IPS DF 4.7 (cell line): ENCODE results near the gene CRELD2.

Experiments used
- DNase-seq: peaks from one replicate; pipeline ENCODE4 v3.0.0-alpha.2; 2013; ENCODE audit warnings: low spot score; ENCODE audit errors: extremely low read depth

CRELD2 gene

DNA sequence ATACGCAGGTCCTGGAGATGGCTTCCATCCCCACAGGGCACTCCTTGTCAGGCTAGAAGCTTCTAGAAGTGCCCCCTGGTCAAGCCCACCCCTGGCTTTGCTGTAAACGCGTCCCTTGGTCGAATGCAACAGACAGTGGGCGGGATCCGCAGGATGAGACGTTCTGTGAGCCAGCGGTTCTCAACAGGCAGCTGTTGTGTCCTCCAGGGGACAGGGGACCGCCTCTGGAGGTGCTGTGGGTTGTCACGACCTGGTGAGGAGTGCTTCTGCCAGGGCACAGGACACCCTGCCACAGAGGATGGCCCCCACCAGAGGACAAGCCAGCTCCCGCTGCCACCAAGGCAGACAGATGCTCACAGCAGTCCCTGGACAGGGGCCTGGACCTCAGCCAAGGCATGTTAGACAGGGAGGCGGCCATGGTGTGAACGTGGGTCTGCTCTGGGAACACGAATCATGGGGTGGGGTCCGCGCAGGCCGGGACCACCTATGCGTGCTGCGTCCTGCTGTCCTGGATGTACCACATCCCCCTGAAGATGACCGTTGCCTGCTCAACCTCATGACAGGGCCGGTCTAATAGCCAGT is 11.7 kb downstream of the CRELD2 start:
- no peak for DNase-seq

DNA sequence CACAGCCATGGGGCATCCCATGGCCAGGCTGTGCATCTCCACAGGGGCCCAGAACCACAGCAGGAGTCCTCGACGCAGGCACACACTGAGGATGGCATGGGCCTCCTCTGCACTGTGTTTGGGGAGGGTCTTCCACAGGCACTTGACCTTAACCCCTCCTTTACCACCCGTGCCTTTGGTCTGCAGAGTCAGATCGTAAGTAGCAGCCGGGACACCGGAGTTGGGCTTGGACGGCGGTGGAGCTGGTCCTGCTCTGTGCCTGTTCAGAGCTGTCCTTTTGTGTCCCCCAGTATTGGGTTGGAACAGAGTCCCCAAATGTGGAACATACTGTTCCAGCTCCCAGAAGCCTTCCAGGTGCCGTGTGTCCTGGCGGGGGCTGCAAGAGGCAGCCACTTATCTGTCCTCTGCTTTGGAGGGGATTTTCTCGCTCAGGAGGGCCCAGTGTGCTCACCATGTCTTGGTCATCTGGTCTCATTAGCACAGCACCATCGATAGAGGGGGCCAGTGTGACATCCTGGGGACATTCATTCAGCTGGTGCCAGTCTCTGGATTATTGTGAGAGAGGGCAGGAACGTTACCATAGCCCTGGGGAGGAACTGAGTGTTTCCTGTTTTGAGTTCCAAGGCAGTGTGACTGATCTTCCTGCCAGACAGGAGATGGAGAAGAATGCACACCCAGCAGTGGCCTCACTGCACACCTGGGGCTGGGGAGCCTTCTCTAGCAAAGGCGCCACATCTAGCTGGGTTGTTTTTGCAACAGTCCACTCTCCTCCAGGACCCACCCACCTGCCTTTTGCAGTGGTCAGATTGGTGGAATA is 12.4 kb downstream of the CRELD2 start:
- no peak for DNase-seq

DNA sequence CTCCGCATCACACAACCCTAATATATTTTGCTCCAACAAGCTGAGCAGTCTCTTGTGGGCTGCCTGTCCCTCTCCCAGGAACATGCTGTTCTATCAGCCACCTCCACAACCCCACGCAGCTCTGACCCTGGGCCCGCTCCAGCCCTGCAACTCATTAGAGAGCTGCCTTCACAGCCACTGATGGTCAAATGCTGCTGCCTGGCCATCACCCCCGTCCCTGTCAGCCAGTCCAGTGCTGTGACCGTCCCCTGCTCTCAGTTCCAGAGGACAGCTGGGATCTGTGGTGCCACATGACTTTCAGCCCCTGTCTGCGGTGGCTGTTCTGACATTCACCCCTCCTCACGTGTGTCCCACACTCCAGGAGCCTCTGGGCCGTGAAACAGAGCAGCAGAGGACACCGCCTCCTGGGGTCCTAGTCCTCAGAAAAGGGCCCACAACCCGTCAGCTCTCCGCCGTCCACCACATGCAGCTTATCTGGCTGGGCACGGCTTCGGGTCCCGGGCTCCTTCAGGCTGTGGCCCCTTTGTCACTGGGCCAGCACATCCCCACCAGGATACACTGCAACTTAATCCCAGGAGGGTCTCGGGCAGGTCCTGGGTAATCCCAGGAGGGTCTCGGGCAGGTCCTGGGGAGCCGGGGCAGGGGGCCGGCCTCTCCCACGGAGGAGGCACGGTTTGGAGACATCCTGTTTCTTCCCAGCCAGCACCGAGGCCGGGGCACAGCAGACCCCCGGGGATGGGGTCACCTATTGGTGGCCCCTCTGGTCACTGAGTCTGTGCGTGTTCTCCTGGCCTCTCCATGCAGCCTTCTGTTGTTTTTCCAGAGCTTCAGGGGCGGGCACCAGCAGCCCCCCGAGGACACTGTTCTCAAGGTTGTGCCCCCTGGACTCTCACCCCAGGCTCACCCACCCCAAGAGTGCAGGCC is 15.1 kb downstream of the CRELD2 start:
- DNase-seq = no peak

DNA sequence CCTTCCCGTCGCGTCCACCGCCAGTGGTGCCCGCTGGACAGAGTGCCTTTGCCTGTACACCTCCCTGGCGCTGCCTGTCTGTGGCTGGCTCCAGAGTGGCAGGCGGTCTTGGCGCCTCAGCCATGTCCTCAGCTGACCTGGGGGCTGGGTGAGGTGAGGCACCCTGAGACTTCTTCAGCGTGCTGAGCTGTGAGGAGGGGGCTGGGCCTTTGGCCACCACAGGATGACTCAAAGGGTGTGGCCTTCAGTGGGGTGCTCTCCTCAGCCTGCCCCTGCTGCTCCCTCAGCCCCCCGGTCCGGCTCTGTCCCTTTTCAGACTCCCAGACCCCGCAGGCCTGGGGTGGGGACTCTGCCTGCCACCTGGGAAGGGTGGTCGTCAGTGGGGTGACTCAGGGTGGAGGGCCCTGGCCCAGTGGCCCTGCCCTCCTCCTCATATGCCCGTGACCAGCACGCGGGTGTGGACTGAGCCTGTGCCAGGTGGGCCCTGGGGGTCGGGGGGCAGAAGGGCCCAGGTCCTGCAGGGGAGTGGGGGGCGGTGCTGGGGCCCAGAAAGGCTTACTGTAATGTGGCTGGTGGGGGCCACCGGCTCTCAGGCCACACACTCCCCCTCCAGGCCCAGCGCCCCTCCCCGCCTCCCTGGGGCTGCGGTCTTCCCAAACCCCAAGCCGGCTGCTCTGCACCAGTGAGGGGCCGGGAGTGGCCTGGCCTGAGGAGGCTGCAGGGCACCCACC is 15.9 kb downstream of the CRELD2 start:
- no peak for DNase-seq

DNA sequence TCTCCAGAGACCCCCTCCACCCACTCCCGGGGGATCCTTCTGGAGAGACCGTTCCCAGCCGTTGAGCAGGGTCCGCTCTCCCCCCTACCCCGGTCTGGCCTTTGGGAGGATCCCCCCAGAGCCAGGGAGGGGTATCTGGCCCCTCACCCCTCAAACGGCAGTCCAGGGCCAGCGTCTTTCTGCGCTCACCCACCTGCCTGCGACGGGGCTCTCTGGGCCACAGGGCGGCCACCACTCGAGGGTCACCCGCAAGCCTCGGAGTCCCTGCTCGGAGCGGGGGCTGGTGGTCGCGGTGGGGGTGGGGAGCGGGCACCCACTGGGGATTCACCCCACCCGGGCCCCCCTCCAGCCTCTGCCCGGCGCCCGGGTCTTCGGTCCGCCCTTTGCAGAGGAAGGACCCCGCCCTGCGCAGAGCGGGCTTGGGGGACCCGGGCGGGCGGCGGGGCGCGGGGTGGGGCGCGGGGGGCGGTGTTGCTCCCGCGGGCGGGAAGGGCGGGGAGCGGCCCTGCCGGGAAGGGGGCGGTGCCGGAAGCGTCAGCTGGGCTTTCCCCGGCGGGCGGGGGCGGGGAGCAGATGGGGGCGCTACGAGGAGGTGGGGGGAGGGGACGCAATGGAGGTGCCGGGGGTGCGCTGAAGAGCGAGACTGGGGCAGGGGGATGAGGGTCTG is 16.6 kb downstream of the CRELD2 start:
- no peak for DNase-seq

DNA sequence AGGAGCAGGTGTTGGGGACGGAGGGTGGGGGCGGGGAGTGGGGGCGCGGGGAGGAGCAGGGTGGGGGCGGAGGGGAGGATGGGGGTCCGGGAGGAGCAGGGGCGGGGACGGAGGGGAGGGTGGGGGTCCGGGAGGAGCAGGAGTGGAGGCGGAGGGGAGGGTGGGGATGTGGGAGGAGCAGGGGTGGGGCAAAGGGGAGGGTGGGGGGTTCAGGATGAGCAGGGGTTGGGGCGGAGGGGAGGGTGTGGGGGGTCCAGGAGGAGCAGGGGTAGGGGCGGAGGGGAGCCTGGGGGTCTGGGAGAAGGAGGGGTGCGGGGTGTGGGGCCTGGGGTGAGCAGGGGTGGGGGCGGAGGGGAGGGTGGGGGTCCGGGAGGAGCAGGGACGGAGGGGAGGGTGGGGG is 17.1 kb downstream of the CRELD2 start:
- no peak for DNase-seq

DNA sequence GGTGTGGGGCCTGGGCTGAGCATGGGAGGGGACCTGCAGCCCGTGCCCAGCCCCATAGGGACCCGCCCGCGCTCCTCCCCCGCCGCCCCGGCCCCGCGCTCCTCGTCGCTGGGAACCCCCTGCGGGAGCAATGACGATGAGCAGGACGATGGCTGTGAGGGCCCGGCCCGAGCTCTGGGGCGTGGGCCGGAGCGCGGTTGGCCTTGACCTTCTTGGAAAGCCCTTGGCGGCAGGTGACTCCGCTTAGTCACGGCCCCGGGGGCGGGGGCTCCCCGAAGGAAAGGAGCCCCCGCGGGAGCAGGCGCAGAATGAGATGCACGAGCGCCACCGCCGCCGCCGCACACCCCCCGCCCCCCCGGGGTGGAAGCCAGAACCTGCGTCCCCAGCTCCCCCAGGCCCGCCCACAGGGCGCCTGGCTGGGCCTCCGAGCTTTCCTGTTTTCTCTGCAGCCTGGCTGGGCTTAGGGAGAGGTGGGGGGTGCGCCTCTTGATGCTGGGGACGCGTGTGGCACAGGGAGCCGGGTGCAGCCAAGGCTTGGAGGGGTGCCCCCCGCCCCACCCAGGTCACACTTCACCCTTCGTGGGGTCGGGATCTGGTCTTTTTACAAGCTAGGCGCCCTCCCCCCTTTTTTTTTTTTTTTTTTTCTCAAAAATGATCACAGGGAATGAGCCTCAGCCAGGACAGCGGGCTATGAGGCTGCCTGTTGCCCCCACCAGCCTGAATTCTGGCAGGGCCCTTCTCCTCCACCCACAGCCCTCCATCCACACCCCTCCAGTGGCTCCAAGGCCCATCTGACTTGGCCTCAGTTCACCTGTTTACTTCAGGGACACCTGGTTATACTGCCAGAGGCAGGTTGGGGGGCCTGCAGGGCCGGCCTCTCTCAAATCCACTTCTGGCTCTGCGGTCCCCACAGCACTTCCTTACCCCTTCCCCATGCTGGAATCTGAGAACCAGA is 17.9 kb downstream of the CRELD2 start:
- DNase-seq = no peak

DNA sequence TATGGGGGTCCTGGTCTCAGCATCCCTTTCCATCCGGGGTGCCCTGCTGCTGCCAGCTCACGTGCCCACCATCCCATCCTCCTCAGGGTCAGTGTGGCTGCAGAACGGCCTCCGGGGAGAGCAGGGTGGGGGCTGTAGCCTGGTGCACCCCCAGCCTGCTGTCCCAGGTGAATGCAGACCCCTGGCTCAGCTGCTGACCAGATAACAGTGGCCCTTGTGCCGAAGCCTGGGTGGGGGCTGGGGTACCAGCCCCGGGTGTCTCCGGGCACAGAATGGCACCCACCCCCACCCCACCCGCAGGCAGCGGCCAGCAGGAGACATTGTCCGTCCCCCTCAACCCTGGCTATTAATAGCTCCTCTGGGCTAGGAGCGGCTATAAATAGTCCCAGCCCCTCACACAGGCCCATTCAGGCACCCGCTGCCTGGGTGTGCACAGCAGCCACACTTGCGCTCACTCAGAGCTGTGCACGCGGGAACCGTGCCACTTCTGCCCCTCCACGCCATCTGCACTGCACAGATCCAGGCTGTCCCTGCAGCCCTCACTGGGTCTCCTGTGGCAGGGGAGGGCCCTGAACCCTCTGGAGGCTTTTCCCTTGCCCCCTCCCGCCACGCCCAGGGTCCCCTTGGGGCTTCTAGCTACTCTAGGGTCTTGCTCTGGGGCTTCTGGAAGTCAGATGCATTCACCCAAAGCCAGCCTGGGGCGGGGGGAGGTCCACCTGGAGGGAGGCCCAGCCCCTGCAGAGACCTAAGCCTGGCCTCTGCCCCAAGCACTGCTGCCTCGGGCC is 18.7 kb downstream of the CRELD2 start:
- DNase-seq = no peak

DNA sequence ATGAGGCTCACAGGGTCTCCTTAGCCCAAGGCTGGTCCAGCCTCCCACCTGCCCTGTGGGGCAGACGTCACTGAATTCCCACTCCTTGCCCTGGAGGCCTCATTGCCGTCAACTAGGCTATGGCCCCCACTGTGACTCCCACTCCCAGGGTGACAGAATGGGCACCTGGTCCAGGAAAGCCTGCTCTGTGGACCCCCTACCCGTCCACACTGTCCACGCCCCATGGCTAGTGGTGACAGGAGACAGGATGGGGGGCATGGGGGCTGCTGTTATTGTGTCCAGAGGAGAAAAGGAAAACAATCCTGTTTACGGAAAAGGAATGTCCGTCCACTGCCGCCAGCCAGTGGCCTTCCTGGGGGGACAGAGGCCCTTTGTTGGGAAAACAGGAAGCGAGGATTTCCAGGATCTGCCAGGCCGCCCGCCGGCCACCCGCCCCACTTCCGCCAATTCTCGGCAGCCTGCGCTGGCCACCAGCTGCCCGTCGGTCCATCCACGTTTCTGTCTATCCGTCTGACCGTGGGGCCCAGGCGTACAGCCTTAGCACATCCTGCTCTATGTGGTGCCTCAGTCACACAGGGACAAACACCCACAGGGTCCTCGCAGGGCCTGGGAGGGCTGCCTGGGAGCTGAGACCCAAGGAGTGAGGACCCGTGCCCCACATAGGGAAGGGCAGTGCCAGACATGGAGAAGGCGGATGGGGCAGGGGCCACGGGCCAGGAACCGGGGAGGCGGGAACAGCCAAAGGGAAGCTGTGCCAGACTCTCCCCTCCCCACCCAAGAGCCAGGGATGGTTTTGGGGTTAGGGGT is 19.5 kb downstream of the CRELD2 start:
- no peak for DNase-seq

DNA sequence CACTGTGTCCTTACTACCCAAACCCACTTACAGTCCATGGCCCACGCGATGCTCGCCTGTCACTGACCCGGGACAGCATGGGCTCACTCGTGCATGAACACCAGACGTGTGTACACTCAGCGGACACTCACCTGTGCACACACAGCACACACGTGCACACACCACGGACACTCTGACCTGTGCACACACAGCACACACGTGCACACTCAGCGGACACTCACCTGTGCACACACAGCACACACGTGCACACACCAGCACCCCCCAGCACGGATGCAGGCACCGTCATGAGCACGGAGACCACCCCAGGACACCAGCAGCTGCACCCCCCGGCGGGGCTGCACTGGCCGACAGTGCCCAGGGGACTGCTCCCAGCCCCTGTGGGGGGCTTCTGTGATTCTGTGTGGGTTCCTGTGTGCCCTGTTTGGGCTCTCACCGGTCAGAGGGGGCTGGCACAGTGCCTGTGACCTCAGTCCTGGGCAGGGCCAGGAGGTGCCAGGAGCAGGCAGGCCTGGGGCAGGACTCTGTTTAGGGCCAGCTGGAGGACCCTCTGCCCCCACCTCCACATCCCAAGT is 20.2 kb downstream of the CRELD2 start:
- DNase-seq = no peak

DNA sequence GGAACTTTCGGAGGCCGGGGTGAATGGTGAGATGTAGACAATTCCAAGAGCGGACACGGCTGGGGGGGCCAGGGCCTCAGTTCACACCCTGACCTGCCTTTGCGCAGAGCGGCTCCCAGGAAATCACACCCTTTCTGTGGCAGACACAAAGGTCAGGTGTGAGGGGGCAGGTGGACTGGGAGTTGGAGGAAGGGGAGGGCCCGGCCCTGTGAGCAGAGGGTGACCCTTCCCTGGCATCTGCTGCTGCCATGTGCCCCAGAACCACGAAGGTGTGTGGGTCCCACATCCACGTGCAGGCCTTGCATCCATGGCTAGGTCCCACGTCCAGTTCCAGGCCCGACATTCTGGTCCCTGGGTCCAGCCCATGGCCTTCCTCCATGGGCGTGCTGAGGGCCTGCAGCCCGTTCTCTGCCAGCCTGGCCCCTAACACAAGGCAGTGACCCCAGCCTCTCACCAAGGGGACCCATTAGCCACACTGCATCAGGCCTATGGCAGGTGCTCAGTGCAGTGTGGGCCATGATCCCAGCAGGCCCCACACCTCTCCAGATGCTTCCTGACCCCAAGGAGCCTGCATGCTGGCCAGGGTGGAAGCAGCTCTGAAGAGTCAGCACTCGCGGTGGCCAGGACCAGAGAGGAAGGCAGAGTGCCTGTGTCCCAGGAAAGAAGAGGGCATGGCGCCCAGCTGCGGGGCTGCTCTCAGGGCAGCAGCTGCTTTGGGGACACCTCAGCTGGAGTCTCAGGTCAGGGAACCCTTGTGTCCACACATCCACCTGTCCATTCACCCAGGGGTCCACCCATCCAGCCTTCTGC is 23.3 kb downstream of the CRELD2 start:
- DNase-seq = no peak

DNA sequence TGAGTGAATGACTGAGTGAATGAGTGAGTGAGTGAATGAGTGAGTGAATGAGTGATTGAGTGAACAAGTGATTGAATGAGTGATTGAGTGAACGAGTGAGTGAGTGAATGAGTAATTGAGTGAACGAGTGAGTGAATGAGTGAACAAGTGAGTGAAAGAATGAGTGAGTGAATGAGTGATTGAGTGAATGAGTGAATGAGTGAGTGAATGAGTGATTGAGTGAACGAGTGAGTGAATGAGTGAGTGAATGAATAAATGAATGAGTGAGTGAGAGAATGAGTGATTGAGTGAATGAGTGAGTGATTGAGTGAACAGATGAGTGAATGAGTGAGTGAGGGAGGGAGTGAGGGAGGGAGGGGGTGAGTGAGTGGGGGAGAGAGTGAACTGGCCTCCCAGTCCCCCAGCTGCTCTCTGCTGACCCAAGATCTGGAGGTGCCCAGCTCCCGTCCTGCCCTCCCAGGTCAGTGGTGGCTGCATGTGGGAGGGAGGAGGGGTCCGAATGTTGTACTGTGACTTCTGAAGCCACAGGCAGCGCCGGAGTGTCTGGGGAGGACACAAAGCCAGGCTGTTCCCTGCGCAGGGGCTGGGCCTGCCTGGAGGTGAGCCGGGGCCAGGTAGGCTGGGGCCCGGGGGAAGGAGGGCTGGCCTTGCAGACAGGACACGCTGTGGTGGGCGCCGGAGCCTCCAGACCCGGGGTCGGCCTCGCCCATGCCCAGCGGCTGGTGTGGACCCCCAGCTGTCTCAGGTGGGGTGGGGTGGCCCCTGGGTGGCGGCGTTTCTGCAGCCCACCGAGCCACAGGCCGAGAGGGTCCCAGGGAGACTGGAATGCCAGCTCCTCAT is 24.4 kb downstream of the CRELD2 start:
- no peak for DNase-seq

DNA sequence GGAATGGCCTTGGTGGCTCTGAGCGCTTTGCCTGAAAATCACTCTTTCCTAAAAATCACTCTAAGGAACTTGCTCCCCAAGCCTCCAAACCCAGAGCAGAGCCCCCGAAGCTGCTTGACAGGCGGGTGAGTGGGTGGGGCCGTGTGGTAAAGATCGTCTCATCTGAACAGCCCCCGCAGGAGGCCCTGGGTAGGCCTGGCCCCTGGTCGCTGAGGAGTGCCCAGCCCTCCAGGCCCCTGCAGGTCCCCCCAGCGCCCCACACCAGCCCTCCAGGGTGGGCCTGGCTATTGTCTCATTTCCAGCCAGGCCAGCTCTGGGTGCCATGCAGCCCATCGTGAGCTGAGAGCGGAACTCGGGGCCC is 25.0 kb downstream of the CRELD2 start:
- DNase-seq = no peak

DNA sequence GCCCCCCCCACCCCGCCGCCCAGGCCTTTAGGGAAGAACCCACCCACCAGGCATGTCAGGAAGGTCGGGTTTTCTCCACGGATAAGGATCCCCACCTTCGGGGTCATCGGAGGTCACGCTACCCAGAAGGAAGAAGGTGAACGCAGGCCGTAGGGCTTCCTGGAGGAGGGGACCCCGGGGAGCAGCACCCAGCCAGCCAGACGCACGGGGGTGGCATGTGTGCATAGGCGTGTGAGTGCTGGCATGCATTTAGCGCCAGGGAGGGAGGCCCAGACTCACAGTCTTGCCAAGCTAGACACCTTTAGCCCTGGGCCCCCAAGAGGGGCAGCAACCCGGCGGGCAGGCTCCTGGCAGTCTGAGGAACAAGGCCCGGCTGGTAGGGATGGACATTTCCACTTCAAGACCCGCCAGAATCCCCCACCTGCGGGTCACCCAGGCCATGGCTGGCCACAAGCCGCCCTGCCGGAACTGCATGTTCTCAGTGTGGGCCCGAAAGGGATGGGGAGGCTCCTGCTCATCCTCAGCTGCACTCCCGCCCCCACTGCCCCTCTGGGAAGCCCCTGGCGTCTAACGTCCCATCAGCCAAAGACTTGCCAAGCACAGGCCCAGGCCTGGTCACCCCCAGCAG is 25.5 kb downstream of the CRELD2 start:
- DNase-seq = no peak

DNA sequence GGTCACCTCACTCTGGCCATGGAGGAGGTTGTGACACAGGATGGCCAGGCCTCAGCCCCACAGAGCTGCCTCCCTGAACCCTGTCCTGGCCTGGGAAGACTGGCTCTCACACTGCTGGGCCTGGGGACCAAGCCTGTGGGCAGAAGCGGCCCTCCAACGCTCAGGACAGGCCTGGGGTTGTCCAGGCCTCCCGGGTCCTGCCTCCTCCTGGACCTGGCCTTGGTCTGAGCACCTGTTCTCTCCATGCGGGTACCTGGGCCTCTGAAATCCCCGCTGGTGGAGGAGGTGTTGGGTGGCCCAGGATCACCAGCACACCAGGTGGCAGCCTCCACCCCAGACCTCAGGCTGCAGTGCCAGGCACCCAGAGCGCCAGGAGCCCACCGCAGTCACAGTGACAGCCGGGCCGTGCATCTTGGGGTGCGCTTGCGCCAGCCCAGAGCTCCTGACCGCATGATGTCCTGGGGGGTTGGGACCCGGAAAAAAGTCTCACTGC is 26.0 kb downstream of the CRELD2 start:
- DNase-seq = no peak
